MCF 10A (cell line): ENCODE data around the gene NRG3. TPM values are rescaled to one million over a fixed set of nuclear protein-coding genes. Genes with fewer than 3 reads are reported as not detected.

Experiments
- BruUV-seq: library from RNA; stranded (reverse); fragments of 400-500 nt; replicated peaks from 2 replicates; lab custom pipeline; 2021; lab: Mats Ljungman, UMichigan
- CTCF ChIA-PET: fragments of 300-600 bp; sonication (Branson Sonifier 250); formaldehyde crosslinking; extraction: SDS; loops from one replicate; lab custom pipeline; 2021; ENCODE audit warnings: antibody characterized with exemption, inconsistent platforms; lab: Yijun Ruan, JAX
- POLR2A ChIA-PET: fragments of 300-600, 350-650 bp; sonication (Branson Sonifier 250); formaldehyde crosslinking; extraction: SDS; loops from one replicate; lab custom pipeline; 2020; ENCODE audit warnings: antibody characterized with exemption, inconsistent platforms; lab: Yijun Ruan, JAX
- DNase-seq: peaks from one replicate; pipeline ENCODE4 v3.0.0-alpha.2; 2018; ENCODE audit not compliant: unreplicated experiment
- H3K27ac Mint-ChIP-seq: one replicate; pipeline ENCODE4 v1.8.0; 2022; ENCODE audit warnings: mild to moderate bottlenecking, low read depth, mixed read lengths; ENCODE audit not compliant: unreplicated experiment
- H3K27me3 Mint-ChIP-seq: one replicate; pipeline ENCODE4 v1.8.0; 2022; ENCODE audit warnings: mixed read lengths; ENCODE audit not compliant: insufficient read depth, unreplicated experiment
- H3K36me3 Mint-ChIP-seq: one replicate; pipeline ENCODE4 v1.8.0; 2022; ENCODE audit warnings: mild to moderate bottlenecking, moderate library complexity, mixed read lengths; ENCODE audit not compliant: insufficient read depth, unreplicated experiment
- H3K4me1 Mint-ChIP-seq: one replicate; pipeline ENCODE4 v1.8.0; 2022; ENCODE audit warnings: mixed read lengths; ENCODE audit not compliant: insufficient read depth, unreplicated experiment
- H3K4me3 Mint-ChIP-seq: one replicate; pipeline ENCODE4 v1.8.0; 2022; ENCODE audit warnings: mild to moderate bottlenecking, moderate library complexity, mixed read lengths; ENCODE audit not compliant: unreplicated experiment
- H3K9me3 Mint-ChIP-seq: one replicate; pipeline ENCODE4 v1.8.0; 2022; ENCODE audit warnings: mixed read lengths; ENCODE audit not compliant: unreplicated experiment
- intact Hi-C: fragments of 100-400 bp; cut with micrococcal nuclease; formaldehyde crosslinking; loops from 2 replicates; pipeline ENCODE4 v1.14.1; 2022
- total RNA-seq: library from RNA; stranded (reverse); gene quantifications from 2 replicates; pipeline ENCODE4 v1.2.3, GENCODE V29; 2022
- TF ChIP-seq, protein P1 (sequence below): fragments of 200-600 bp; IDR thresholded peaks from one replicate; pipeline ENCODE4 v1.8.0; 2022; ENCODE audit warnings: antibody characterized with exemption, mild to moderate bottlenecking; ENCODE audit not compliant: unreplicated experiment

Gene NRG3
- total RNA-seq, 1 experiment from 2014 or later = not detected

DNA sequence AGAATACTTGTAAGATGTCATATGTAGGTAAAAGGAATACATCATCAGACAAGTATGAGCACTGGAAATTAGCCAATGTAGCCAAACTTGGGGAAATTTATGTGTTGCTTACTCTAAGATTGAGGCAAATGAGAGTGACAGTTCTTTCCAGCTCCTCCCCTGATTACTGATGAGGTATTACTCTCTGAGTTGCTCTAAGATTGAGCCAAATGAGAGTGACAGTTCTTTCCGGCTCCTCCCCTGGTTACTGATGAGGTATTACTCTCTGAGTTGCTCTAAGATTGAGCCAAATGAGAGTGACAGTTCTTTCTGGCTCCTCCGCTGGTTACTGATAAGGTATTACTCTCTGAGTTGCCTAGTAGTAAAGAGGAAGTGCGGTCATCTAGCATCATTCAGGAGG, 435.8 kb downstream of the NRG3 start:
- Mint-ChIP-seq H3K27ac (no peak overlapping the region), H3K36me3 (no peaks in the 10 kb centered on the region), H3K4me3 (no peak overlapping the region), H3K4me1 (peaks cover 8% of the 10 kb centered on the region), H3K27me3 (no peaks in the 10 kb centered on the region), H3K9me3 (no peaks in the 10 kb centered on the region)
- CTCF ChIA-PET = no interaction called here
- POLR2A ChIA-PET = no interaction called here
- TF ChIP-seq, protein P1, sequence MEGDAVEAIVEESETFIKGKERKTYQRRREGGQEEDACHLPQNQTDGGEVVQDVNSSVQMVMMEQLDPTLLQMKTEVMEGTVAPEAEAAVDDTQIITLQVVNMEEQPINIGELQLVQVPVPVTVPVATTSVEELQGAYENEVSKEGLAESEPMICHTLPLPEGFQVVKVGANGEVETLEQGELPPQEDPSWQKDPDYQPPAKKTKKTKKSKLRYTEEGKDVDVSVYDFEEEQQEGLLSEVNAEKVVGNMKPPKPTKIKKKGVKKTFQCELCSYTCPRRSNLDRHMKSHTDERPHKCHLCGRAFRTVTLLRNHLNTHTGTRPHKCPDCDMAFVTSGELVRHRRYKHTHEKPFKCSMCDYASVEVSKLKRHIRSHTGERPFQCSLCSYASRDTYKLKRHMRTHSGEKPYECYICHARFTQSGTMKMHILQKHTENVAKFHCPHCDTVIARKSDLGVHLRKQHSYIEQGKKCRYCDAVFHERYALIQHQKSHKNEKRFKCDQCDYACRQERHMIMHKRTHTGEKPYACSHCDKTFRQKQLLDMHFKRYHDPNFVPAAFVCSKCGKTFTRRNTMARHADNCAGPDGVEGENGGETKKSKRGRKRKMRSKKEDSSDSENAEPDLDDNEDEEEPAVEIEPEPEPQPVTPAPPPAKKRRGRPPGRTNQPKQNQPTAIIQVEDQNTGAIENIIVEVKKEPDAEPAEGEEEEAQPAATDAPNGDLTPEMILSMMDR = no peak
- no peak for DNase-seq
- no TSS peak for BruUV-seq
- intact Hi-C loops = no loop called here

DNA sequence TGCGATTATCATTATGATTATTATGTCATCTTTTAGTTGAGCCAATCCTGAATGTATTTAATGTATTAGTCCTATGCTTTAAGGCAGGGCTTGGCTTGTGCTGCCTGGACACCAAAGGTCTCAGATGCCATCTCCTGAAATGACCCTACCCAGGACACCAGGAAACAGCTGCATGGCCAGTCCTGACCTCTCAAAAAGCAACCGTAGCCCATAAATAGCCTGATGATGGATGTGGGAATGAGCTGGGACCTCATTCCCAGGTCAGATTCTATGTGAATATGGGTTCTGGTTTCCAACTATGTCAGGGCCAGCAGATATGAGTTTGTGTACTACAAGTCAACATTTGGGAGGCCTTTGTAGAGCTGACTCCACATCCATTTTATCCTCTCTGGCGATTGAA, 438.4 kb downstream of the NRG3 start:
- no TSS peak for BruUV-seq
- Mint-ChIP-seq H3K9me3 (no peaks in the 10 kb centered on the region), H3K4me3 (no peak overlapping the region), H3K27ac (no peak overlapping the region), H3K36me3 (no peaks in the 10 kb centered on the region), H3K4me1 (peaks cover 8% of the 10 kb centered on the region), H3K27me3 (no peaks in the 10 kb centered on the region)
- ChIA-PET CTCF (no interaction called here), POLR2A (no interaction called here)
- intact Hi-C loops = no loop called here
- no peak for DNase-seq
- TF ChIP-seq, protein P1 = no peak

DNA sequence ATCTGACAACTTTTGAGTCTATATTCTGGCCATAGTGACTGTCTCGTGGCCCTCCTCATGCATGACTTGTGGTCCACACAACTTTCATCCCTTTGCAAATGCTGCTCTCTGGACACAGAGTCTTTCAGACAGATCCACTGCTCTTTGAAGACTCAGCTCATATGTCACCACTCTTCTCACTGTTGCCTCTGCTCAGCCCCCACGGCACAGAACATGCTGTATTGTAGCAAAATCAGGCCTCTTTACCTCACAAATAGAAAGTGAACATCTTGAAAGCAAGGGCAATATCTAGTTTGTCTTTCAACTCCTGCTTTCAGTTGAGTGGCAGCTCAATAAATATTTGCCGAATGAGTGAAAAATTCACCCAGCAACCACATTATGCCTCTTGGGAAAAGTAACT, 443.5 kb downstream of the NRG3 start:
- intact Hi-C loops = no loop called here

DNA sequence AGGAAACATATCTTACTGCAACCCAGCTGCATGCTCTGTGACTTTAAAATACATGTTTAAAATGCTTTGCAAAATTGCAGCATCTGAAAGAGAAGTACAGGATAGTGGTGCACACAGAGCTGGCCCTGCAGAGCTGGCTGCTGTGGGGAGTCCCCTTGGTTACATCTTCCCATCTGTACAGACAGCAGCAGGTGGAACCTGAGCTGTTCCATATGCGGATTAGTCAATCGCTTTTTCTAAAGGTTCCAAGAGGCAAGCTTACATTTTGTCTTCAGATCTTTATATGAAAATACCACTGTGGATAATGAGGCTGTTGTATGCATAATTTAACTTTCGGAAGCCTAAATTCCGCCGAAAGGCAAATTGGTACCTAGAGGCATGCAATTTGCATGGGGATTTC, 444.1 kb downstream of the NRG3 start:
- no peaks in the 10 kb centered on the region for H3K36me3 Mint-ChIP-seq
- no peaks in the 10 kb centered on the region for H3K27me3 Mint-ChIP-seq
- intact Hi-C loops = no loop called here
- ChIA-PET CTCF (interaction anchor here (0.6 kb wide), 1 partner anchor 21 kb away, joined by 3 read pairs; no protein-coding TSS in a partner anchor), POLR2A (no interaction called here)
- no peak for DNase-seq
- H3K27ac Mint-ChIP-seq = no peak overlapping the region
- BruUV-seq = no TSS peak
- no peak overlapping the region for H3K4me3 Mint-ChIP-seq
- H3K9me3 Mint-ChIP-seq = no peaks in the 10 kb centered on the region
- H3K4me1 Mint-ChIP-seq = no peaks in the 10 kb centered on the region
- TF ChIP-seq, protein P1 = no peak

More for the DNA sequence above, 443.5 kb downstream of the NRG3 start:
- CTCF ChIA-PET = no interaction called here
- POLR2A ChIA-PET = no interaction called here
- no peaks in the 10 kb centered on the region for H3K27me3 Mint-ChIP-seq
- BruUV-seq = no TSS peak
- DNase-seq = no peak
- no peaks in the 10 kb centered on the region for H3K9me3 Mint-ChIP-seq
- H3K36me3 Mint-ChIP-seq = no peaks in the 10 kb centered on the region
- no peak overlapping the region for H3K4me3 Mint-ChIP-seq
- no peak overlapping the region for H3K27ac Mint-ChIP-seq
- TF ChIP-seq, protein P1 = no peak
- H3K4me1 Mint-ChIP-seq = no peaks in the 10 kb centered on the region
